GM12878 (cell line): ENCODE results near the gene ANAPC15.

Experiments
- BCL3 ChIP-seq: IDR thresholded peaks from 2 replicates; pipeline ENCODE4 v1.6.1; 2011; ENCODE audit warnings: borderline replicate concordance, low read depth, mild to moderate bottlenecking, moderate library complexity, low read length; ENCODE audit not compliant: insufficient read depth, poor library complexity, severe bottlenecking
- BHLHE40 ChIP-seq, 2 experiments: fragments of 450-650 bp in 1 of 2; IDR thresholded peaks; 2 replicates each; pipeline ENCODE4 v1.6.1; 2011 to 2017; ENCODE audit warnings: low read depth in 2 of 2, borderline replicate concordance in 1 of 2, improper control_type of control experiment in 1 of 2, low read length in 1 of 2, mild to moderate bottlenecking in 1 of 2
- CREB1 ChIP-seq: IDR thresholded peaks from 2 replicates; pipeline ENCODE4 v1.6.1; 2012; ENCODE audit warnings: low read depth, mild to moderate bottlenecking, inconsistent platforms
- CTCF ChIP-seq, 3 experiments: IDR thresholded peaks in 2 of 3; conservative IDR thresholded peaks in 1 of 3; 2 replicates each; pipeline ENCODE4 v1.5.1; 2011; ENCODE audit warnings: low read depth in 3 of 3, low read length in 3 of 3, mild to moderate bottlenecking in 3 of 3, control low read depth in 2 of 3, moderate library complexity in 2 of 3, inconsistent platforms in 1 of 3, mixed read lengths in 1 of 3; ENCODE audit not compliant: control insufficient read depth in 2 of 3, insufficient read depth in 1 of 3; ENCODE audit errors: extremely low read depth in 1 of 3
- GABPA ChIP-seq: IDR thresholded peaks from 2 replicates; pipeline ENCODE4 v1.6.1; 2014; ENCODE audit warnings: antibody characterized with exemption, low read depth, mild to moderate bottlenecking, inconsistent platforms
- IKZF1 ChIP-seq: fragments of 450-650 bp; conservative IDR thresholded peaks from 2 replicates; pipeline ENCODE4 v1.6.1; 2017; ENCODE audit warnings: antibody characterized with exemption, mild to moderate bottlenecking
- MTA3 ChIP-seq: IDR thresholded peaks from 2 replicates; pipeline ENCODE4 v1.6.1; 2012; ENCODE audit warnings: low read length, inconsistent platforms, borderline replicate concordance
- NFIC ChIP-seq: IDR thresholded peaks from 2 replicates; pipeline ENCODE4 v1.6.1; 2012; ENCODE audit warnings: low read depth, mild to moderate bottlenecking, inconsistent platforms, low read length, moderate library complexity
- POLR2A ChIP-seq: IDR thresholded peaks from 2 replicates; pipeline ENCODE4 v1.6.1; 2011; ENCODE audit warnings: low read depth, mild to moderate bottlenecking, low read length
- POLR2AphosphoS5 ChIP-seq: IDR thresholded peaks from 2 replicates; pipeline ENCODE4 v1.6.1; 2011; ENCODE audit warnings: mild to moderate bottlenecking, low read length, inconsistent platforms
- RB1 ChIP-seq: fragments of 450-650 bp; formaldehyde crosslinking; IDR thresholded peaks from 2 replicates; pipeline ENCODE4 v1.6.1; 2017; ENCODE audit warnings: mild to moderate bottlenecking, borderline replicate concordance
- RBBP5 ChIP-seq: fragments of 200-600 bp; sonication (generic); conservative IDR thresholded peaks from 2 replicates; pipeline ENCODE4 v1.6.1; 2016

- TF ChIP-seq CREB1, result no peak
- TF ChIP-seq CTCF (IDR thresholded peaks at IDR 0.05 in 2 of 3, conservative IDR thresholded peaks at IDR 0.05 in 1 of 3; ENCODE audit: control insufficient read depth in 2 of 3, extremely low read depth in 1 of 3, insufficient read depth in 1 of 3, low read depth in 3 of 3, low read length in 3 of 3), result no peak
- no peak for TF ChIP-seq POLR2A
- no peak for TF ChIP-seq BHLHE40 (IDR thresholded peaks at IDR 0.05; ENCODE audit: borderline replicate concordance in 1 of 2, low read depth in 2 of 2, low read length in 1 of 2)
- no peak for TF ChIP-seq RBBP5
- TF ChIP-seq MTA3, result no peak
- TF ChIP-seq RB1, result no peak
- TF ChIP-seq IKZF1, result no peak
- no peak for TF ChIP-seq BCL3
- no peak for TF ChIP-seq GABPA
- TF ChIP-seq NFIC, result no peak
- TF ChIP-seq POLR2AphosphoS5, result no peak
Observed at GRCh38 chr11:72085621-72086351, 26.7 kb downstream of the ANAPC15 start.
